KMS-11 (cell line): ENCODE data around the gene ABLIM1.

Source experiments
- H2AFZ ChIP-seq: fragments of 200-600 bp; sonication (generic); 2 replicates; pipeline ENCODE4 v1.6.1; 2016; ENCODE audit warnings: antibody characterized with exemption, mixed run types, low read depth
- H3K27ac ChIP-seq: fragments of 200-600 bp; sonication (generic); 2 replicates; pipeline ENCODE4 v1.6.1; 2016; ENCODE audit warnings: mild to moderate bottlenecking, mixed run types
- H3K27me3 ChIP-seq: fragments of 200-600 bp; sonication (generic); 2 replicates; pipeline ENCODE4 v1.6.1; 2017; ENCODE audit warnings: mild to moderate bottlenecking, low read depth, mixed run types, moderate library complexity; ENCODE audit not compliant: insufficient read depth
- H3K36me3 ChIP-seq: fragments of 200-600 bp; sonication (generic); 2 replicates; pipeline ENCODE4 v1.6.1; 2017; ENCODE audit warnings: mild to moderate bottlenecking, mixed run types; ENCODE audit not compliant: insufficient read depth
- H3K4me1 ChIP-seq: fragments of 200-600 bp; sonication (generic); 2 replicates; pipeline ENCODE4 v1.6.1; 2016; ENCODE audit warnings: mild to moderate bottlenecking, low read depth, mixed run types; ENCODE audit not compliant: poor library complexity, severe bottlenecking
- H3K4me2 ChIP-seq: fragments of 200-600 bp; sonication (generic); 2 replicates; pipeline ENCODE4 v1.7.0; 2016; ENCODE audit warnings: mild to moderate bottlenecking, mixed run types
- H3K4me3 ChIP-seq: fragments of 200-600 bp; sonication (generic); IDR thresholded peaks from 2 replicates; pipeline ENCODE4 v1.6.1; 2017; ENCODE audit warnings: low read depth, low read length, mixed read lengths; ENCODE audit not compliant: insufficient read depth
- H3K79me2 ChIP-seq: fragments of 200-600 bp; sonication (generic); 2 replicates; pipeline ENCODE4 v1.6.1; 2016; ENCODE audit warnings: low read depth, mixed run types; ENCODE audit not compliant: insufficient read depth
- H3K9ac ChIP-seq: fragments of 200-600 bp; sonication (generic); 2 replicates; pipeline ENCODE4 v1.6.1; 2016; ENCODE audit warnings: mild to moderate bottlenecking, mixed run types
- H4K20me1 ChIP-seq: fragments of 200-600 bp; sonication (generic); 2 replicates; pipeline ENCODE4 v1.6.1; 2016; ENCODE audit warnings: mild to moderate bottlenecking, mixed run types; ENCODE audit not compliant: insufficient read depth
- CTCF ChIP-seq: fragments of 200-600 bp; sonication (generic); conservative IDR thresholded peaks from 2 replicates; pipeline ENCODE4 v1.6.1; 2017; ENCODE audit warnings: low read depth, mild to moderate bottlenecking, antibody characterized with exemption, low read length, moderate library complexity, mixed read lengths

Gene ABLIM1

GRCh38 chr10:114393886-114394285 lies 264.2 kb downstream of the ABLIM1 start:
- no peaks in the 10 kb centered on the region for H3K27me3 ChIP-seq
- H3K79me2 ChIP-seq = no peaks in the 10 kb centered on the region
- no peak overlapping the region for H3K4me2 ChIP-seq
- no peaks in the 10 kb centered on the region for H3K4me1 ChIP-seq
- no peak for TF ChIP-seq CTCF
- H3K9ac ChIP-seq = no peak overlapping the region
- H4K20me1 ChIP-seq = no peaks in the 10 kb centered on the region
- H3K36me3 ChIP-seq = no peaks in the 10 kb centered on the region
- H3K4me3 ChIP-seq = no peak overlapping the region
- H2AFZ ChIP-seq = no peak overlapping the region
- H3K27ac ChIP-seq = no peak overlapping the region

GRCh38 chr10:114393482-114393881 lies 264.6 kb downstream of the ABLIM1 start:
- no peaks in the 10 kb centered on the region for H3K36me3 ChIP-seq
- no peaks in the 10 kb centered on the region for H3K27me3 ChIP-seq
- no peak overlapping the region for H3K27ac ChIP-seq
- no peak overlapping the region for H2AFZ ChIP-seq
- H3K9ac ChIP-seq = no peak overlapping the region
- H3K4me1 ChIP-seq = no peaks in the 10 kb centered on the region
- TF ChIP-seq CTCF = no peak
- no peaks in the 10 kb centered on the region for H4K20me1 ChIP-seq
- H3K4me3 ChIP-seq = no peak overlapping the region
- H3K79me2 ChIP-seq = no peaks in the 10 kb centered on the region
- H3K4me2 ChIP-seq = no peak overlapping the region

- no peak for TF ChIP-seq CTCF
- H3K4me2 ChIP-seq = no peak overlapping the region
- H3K9ac ChIP-seq = no peak overlapping the region
- no peak overlapping the region for H3K4me3 ChIP-seq
- H3K79me2 ChIP-seq = no peaks in the 10 kb centered on the region
- no peaks in the 10 kb centered on the region for H3K27me3 ChIP-seq
- H3K4me1 ChIP-seq = no peaks in the 10 kb centered on the region
- H3K27ac ChIP-seq = no peak overlapping the region
- no peaks in the 10 kb centered on the region for H4K20me1 ChIP-seq
- H2AFZ ChIP-seq = no peak overlapping the region
- H3K36me3 ChIP-seq = no peaks in the 10 kb centered on the region
Measured at GRCh38 chr10:114392112-114392835, 265.8 kb downstream of the ABLIM1 start.

- Histone ChIP-seq H3K27ac (no peak overlapping the region), H3K27me3 (no peaks in the 10 kb centered on the region), H3K9ac (no peak overlapping the region), H2AFZ (no peak overlapping the region), H4K20me1 (no peaks in the 10 kb centered on the region), H3K4me3 (no peak overlapping the region), H3K36me3 (no peaks in the 10 kb centered on the region), H3K79me2 (no peaks in the 10 kb centered on the region), H3K4me1 (no peaks in the 10 kb centered on the region), H3K4me2 (no peak overlapping the region)
- TF ChIP-seq CTCF = no peak
Measured at GRCh38 chr10:114391599-114391998, 266.5 kb downstream of the ABLIM1 start.
